GM20000 (cell line): ENCODE results near the gene EHD2.
A peak's percentile ranks its signal among the peaks of the same experiment; 100 is the strongest.
"Not testable (repeated sequence)": the region's sequence is repeated elsewhere in the genome, so short reads cannot be mapped to it uniquely, and the experiment has no call there.

Source experiments
- DNase-seq: peaks from one replicate; pipeline ENCODE4 v3.0.0; 2012; ENCODE audit warnings: low spot score
- TF ChIP-seq, protein P1 (sequence below): IDR thresholded peaks from 2 replicates; pipeline ENCODE4 v1.5.1; 2012; ENCODE audit warnings: mild to moderate bottlenecking, control low read depth; ENCODE audit errors: extremely low read depth, missing control alignments

Gene EHD2

DNA sequence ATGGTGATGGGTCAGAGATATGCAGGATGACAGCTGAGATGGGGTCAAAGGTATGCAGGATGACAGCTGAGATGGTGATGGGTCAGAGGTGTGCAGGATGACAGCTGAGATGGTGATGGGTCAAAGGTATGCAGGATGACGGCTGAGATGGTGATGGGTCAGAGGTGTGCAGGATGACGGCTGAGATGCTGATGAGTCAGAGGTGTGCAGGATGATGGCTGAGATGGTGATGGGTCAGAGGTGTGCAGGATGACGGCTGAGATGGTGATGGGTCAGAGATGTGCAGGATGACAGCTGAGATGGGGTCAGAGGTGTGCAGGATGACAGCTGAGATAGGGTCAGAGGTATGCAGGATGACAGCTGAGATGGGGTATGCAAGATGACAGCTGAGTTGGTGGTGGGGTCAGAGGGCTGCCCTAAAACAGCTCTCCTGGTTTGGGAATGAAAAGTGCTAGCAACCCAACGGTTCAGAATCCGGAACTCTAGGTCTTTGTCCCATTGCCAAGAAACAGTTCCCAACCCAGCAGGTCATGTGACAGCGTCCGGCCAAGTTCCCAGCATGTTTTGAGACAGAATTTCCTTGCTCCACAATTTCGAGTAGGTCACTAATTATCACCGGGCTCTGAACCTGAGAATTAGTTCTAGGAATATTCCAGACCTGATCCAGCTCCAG is 68.5 kb downstream of the EHD2 start:
- TF ChIP-seq, protein P1, sequence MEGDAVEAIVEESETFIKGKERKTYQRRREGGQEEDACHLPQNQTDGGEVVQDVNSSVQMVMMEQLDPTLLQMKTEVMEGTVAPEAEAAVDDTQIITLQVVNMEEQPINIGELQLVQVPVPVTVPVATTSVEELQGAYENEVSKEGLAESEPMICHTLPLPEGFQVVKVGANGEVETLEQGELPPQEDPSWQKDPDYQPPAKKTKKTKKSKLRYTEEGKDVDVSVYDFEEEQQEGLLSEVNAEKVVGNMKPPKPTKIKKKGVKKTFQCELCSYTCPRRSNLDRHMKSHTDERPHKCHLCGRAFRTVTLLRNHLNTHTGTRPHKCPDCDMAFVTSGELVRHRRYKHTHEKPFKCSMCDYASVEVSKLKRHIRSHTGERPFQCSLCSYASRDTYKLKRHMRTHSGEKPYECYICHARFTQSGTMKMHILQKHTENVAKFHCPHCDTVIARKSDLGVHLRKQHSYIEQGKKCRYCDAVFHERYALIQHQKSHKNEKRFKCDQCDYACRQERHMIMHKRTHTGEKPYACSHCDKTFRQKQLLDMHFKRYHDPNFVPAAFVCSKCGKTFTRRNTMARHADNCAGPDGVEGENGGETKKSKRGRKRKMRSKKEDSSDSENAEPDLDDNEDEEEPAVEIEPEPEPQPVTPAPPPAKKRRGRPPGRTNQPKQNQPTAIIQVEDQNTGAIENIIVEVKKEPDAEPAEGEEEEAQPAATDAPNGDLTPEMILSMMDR, result no peak
- no peak for DNase-seq

DNA sequence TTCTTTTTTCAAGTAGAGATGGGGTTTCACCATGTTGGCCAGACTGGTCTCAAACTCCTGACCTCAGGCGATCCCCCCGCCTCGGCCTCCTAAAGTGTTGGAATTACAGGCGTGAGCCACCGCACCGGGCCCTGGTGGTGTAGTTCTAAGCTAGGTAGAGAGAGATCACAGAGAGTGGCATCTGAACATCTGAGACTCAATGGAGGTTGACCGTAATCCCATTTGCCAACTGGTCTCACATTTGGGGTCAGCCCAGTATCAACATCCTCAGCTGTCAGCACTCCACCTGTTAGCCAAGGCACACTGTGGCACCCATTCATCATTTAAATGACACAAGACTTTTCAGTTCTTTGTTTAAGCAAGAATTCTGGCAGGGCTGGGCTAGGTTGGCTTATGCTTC is 73.3 kb downstream of the EHD2 start:
- TF ChIP-seq, protein P1, result no peak
- no peak for DNase-seq

DNA sequence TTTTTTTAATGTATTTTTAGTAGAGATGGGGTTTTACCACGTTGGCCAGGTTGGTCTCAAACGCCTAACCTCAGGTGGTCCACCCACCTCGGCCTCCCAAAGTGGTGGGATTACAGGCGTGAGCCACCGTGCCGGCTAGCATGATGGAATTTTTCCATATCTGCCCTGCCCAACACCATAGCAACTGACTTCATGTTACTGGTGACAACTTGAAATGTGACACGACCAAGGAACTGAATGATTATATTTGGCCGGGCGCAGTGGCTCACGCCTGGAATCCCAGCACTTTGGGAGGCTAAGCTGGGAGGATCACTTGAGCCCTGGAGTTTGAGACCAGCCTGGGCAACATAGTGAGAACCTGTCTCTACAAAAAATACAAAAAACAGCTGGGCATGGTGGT is 74.1 kb downstream of the EHD2 start:
- DNase-seq, result not testable (repeated sequence)

DNA sequence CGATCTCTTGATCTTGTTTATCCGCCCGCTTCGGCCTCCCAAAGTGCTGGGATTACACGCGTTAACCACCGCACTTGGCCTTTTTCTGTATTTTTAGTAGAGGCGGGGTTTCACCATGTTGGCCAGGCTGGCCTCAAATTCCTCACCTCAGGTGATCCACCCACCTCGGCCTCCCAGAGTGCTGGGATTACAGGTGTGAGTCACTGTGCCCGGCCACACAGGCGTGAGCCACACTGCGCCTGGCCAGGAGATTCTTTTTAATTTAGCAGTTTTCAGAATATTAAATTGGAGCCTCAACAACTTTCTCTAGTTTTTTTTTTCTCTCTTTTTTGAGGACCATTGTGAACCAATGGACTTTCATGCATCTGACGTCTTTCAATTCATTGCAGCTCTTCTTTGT is 76.6 kb downstream of the EHD2 start:
- DNase-seq, result not testable (repeated sequence)

DNA sequence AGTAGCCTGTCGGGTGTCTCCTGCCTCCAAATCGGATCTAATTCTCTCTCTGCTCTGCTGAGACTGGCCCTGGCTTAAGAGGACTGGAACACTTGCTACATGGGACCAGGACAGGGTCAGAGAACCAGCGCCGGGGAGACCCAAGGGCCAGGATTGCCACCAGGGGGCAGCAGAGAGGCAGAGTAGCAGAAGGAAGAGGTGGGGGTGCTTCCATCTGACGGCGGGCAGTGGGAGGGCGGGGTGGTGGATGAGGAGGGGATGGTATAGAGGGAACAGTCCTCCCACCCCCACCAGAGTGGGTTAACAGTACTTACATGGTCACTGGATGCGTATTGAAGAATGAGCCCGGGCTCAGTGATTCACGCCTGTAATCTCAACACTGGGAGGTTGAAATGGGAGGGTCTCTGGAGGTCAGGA is 77.2 kb downstream of the EHD2 start:
- TF ChIP-seq, protein P1, result peak; percentile 85
- DNase-seq, result peak; percentile 81

DNA sequence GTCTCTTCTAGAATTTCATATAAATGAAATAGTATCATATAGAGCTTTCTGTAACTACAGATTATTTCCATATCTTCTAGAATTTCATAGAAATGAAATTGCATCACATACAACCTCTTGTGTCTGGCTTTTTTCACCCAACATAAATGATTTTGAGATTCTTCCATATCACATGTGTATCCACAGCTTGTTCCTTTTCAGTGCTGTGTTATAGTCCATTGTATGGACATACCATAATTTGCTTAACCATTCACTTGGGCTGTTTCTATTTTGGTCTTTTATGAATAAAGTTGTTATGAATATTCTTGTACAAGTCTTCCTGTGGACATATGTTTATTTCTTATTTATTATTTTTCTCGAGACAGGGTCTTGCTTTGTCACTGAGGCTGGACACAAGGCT is 79.4 kb downstream of the EHD2 start:
- TF ChIP-seq, protein P1, result no peak

More for the DNA sequence above, 79.4 kb downstream of the EHD2 start:
- no peak for DNase-seq
